ENCODE data around the gene CPA3.

The CPA3 gene

GRCh38 chr3:148861277-148861869 lies 3.7 kb upstream of the CPA3 start:
- DNase-seq, result no peak

GRCh38 chr3:148863297-148863696 lies 1.8 kb upstream of the CPA3 start:
- no peak for DNase-seq

- no peak for DNase-seq
Observed at GRCh38 chr3:148863814-148864213, 1.3 kb upstream of the CPA3 start.

DNA sequence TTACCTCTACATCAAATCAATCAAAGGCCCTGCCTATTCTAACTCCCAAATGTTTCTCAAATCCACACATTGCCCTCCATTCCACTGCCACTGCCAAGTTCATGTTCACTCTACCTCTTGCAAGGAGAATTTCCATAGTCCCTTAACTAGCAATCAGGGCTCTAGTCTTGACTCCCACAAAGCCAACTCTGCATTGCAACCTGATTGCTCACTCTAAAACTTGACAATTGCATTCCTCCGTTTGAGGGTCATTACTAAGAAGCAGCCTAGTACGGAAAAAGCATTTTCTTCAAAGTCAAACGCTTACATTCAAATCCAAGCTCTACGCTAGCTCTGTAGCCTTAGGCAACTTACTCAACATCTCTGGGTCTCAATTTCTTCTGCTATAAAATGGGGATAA lies 1.2 kb downstream of the CPA3 start:
- no peak for DNase-seq

DNA sequence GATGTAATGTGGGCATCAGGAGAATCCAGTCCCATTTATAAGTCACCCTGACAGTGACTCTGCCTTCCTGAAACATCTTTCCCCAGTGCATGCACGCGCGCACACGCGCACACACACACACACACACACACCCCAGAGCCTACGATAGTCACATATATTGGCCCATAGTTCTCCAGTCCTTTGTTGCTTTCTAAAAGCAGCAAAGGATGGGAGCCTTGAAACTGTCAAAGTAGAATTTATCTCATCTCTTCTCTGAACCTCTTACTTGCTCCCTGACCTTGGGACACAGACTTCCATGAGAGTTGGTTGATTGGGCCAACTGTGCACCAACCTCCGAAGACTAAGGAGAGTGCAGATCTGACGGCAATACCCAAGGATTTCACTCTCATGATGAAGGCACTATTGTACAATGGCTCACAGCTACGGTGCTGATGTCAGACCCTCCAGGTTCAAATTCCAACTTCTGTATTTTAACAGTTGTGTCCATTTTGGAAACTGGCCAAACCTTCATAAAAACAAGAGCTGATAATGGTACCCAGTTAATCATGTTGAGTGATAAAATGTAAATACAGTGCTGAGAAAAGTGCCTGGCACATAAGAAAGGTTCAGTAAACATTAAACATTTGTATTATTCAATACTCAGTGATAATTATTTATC lies 8.3 kb downstream of the CPA3 start:
- no peak for DNase-seq

DNA sequence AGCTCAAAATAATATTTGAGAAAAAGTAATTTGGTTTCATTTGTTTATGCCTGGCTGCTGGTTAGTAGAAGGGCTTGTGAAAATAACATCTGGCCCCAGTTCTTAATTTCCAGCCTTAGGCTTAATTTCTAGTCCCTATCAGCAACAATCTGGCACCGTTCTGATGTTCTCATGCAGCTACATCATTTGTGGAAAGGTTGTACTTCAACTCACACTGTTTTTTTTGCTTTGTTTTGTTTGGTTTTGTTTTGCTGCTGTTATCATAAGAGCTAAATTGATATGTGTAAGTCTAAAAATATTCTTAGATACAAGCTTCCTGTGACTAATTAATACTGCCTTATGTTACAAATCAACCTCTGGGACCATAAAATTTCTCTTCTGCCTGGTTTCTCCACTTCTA lies 8.9 kb downstream of the CPA3 start:
- DNase-seq, result no peak

DNA sequence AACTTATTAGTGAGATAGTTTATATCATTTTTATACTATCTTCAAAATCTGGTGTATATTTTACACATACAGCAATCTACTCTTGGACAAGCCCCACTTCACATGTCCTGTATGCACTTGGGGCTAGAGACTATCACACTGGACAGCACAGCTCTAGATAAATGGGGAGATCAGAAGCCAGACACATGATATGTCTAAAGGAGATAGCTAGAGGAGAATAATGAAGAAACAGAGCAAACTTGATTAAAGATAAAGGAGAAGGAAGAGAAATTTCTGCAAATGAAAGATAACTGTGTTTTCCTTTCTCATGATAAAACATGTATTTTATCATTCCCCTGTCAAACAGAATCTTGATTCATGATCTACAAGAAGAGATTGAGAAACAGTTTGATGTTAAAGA lies 13.0 kb downstream of the CPA3 start:
- DNase-seq, result no peak

DNA sequence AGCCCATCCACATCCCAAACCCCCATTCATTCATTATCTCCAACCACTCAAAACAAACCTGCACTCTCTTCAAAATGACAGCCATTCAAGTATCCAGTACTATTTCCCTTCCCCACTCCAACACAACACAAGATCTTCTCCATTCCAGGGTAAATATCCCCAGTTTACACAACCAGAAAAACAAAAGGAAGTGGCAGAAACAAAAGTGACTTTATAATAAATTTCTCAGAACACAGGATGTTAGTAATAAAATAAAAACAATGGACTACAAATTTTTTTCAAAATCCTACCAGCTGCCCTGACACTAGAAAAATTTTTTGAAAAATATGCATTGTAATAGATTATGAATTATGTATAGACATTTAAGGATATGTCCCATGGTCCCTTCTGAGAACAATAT lies 14.2 kb downstream of the CPA3 start:
- DNase-seq, result no peak

- no peak for DNase-seq
Observed at GRCh38 chr3:148880681-148881080, 15.6 kb downstream of the CPA3 start.

DNA sequence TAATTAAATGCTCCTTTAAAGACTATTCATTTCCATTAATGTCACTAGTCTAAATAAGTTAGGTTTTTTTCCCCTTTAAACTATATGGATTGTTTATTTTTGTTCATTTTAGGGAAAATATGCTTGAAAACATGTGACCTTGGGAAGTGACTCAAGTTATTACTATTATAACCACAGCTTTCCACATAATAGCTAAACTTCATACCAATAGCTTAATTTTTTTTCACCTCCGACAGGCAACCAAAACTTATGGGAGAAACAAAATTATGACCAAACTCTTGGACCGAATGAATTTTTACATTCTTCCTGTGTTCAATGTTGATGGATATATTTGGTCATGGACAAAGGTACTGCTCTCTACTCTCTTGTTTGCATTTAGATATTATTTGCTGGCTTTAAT lies 16.2 kb downstream of the CPA3 start:
- no peak for DNase-seq

- DNase-seq, result no peak
Observed at GRCh38 chr3:148882288-148882687, 17.2 kb downstream of the CPA3 start.

DNA sequence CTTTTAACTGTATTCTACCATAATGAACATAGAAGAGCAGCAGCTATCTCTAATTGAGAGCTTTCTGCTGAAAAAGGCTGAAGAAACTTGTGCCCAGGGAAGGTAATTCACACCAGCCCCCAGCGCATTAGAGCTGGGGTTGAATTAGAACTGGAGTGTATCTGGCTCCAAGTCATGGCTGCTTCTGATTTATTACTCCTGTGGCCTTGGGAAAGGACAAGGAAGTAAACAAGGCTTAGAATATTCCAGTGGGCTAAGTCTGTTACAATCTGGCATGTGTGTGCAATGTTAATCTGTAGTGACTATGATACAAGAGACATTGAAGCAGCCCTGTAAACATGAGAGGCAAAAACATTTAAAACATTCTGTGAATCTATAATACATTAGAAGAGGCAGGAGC lies 18.1 kb downstream of the CPA3 start:
- DNase-seq, result no peak

DNA sequence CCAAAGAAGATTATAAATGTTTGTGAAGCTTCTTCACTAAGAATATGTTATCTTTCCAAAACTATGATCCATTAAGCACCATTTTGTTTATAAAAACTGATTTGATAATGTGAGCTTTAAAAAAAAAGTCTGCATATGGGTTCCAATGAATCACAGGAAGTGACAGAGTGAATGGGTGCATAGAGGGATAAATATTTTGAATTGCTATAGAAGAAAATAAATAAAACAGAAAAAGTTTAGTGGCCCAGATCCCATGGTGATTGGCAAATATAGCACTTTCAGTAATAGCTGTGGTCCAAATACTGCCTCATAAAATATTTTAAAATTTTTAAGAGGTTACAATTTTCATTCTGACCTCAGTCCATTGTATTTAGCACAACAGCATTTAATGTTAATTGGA lies 19.2 kb downstream of the CPA3 start:
- no peak for DNase-seq

- no peak for DNase-seq
Observed at GRCh38 chr3:148889828-148890227, 24.7 kb downstream of the CPA3 start.

GRCh38 chr3:148896062-148896461 lies 31.0 kb downstream of the CPA3 start:
- DNase-seq, result no peak

DNA sequence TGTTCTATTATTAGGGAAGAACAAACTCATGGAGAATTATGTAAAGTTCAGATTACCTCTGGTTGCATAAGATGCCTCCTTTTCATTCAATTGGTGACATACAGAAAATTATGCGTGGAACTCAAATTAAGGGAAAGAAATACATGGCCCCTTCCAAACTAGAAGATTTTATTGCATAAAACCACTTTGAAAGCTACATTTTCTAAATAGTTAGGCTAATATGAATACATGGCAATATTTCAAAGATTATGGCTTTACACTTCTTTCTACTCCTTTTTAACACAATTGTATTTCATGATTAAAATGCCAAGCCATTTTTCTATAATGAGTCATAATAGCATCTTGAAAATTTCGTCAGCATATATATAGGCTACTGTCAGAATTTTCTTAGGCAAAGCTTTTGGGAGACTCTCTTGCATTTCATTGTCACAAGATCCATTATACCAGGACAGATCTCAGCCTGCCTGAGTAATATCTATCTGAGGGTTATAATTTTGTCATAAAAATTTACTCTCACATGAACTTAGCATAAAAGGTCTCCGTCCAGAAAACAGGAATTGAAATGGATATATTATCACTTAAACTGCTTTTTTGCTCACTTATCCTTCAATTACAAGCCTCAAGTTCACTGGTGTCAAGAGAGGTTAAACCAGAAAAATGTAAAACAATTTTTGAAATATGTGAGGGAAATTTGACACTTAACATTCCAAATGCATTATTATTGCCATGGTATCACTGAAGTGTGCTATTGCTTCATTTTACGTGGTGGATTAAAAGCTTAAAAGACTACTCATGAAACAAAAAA lies 37.1 kb downstream of the CPA3 start:
- no peak for DNase-seq

DNA sequence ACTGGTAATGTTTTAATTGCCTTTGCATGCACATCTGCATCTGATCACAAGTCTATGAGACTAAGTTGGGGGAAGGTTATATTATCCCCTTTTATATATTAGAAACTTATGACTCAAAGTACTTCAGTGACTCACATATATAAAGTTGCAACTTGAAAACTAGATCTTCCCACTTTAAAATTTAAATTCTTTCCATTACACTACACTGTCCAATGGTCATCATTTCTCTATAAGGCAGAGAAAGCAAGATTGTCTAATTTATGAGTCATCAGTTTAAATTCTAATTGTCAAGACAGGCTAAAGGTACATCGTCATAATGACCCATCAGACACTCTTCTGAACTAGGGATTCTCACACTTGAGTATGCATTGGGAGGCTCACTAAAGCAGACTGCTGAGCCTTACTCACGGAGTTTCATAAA lies 37.9 kb downstream of the CPA3 start:
- DNase-seq, result no peak

DNA sequence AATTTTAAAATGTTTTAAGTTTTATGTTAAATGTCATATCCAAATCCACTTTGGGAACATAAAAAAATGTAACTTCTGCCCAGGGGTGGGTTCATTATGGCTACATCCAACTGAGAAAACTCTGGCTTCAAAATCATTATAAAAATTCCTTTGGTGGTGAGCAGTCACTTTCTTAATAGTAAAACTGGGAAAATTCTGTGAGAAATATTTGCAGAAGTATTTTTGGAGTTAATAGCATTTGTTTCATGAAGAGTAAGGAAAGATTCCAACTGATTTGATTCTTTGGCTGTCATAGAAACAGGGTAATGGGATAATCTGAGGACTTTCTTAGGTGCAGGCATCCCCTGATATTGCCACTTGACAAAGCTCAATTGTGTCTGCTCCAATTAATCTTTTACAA lies 38.8 kb downstream of the CPA3 start:
- DNase-seq, result no peak

DNA sequence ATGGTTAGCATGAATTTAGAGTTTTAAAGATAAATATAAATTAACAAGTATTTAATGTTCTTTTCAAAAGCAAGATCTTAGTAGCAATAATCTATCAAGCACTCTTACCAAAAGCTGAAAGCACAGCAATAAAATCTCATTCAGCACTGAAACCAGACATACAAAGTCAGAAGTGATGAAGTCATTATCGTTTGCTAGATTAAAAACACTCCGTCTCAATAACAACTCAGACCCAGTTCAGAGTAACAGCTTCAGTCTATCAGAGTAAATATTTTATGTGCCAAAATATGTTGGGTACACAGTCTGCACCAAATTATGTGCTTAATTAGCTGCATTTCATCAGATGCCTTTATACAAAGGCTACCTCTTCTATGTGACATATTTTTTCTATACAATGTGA lies 41.6 kb downstream of the CPA3 start:
- DNase-seq, result no peak

- DNase-seq, result no peak
Observed at GRCh38 chr3:148911173-148911572, 46.1 kb downstream of the CPA3 start.

GRCh38 chr3:148911592-148911991 lies 46.5 kb downstream of the CPA3 start:
- no peak for DNase-seq

GRCh38 chr3:148914936-148915690 lies 50.0 kb downstream of the CPA3 start:
- no peak for DNase-seq

GRCh38 chr3:148916132-148916531 lies 51.0 kb downstream of the CPA3 start:
- DNase-seq, result no peak

- no peak for DNase-seq
Observed at GRCh38 chr3:148922467-148922866, 57.4 kb downstream of the CPA3 start.
